HG02938 (cell line): ENCODE data around the gene GREB1L.
"Not testable (repeated sequence)": the region's sequence is repeated elsewhere in the genome, so short reads cannot be mapped to it uniquely, and the experiment has no call there.

Source experiments
- ATAC-seq: cut with Tn5 transposase; IDR thresholded peaks from one replicate; pipeline ENCODE4 v1.9.1; 2021; ENCODE audit warnings: mild to moderate bottlenecking, moderate library complexity; ENCODE audit not compliant: unreplicated experiment

Gene GREB1L

DNA sequence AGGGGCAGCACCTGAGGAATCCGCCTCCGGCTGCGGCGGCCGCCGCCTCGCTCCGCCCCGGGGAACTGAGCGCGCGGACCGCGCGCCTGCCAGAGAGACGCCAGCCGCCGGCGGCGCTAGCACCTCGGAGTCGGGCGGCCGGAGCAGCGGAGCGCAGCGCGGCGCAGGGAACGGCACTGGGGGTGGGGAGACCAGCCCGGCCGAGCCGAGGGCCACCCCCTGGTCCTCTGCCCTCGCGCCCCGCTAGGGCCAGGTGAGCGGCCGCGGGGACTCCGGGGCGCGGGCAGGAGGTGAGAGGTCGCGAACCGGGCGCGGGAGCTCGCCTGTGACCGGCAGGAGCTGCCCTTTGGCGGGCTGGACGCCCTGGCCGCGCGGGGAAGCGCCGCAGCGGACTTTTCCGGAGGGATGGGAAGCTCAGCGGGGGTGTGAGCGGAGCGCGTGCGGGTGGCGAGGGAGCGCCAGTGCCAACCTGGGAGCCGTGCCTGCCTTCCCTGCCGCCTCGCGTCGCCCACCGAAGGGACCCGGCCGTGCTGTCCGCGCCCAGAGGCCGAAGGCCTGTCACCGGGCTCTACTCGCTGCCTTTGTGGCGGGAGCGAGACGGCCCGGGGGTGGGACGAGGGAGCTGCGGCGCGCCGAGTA is at the start of gene GREB1L:
Gene GREB1L, plus strand, starts transcription at position 92 of the 639 bp plus-strand sequence. CDS start 141,287 bp downstream, outside the sequence.
- ATAC-seq: no peak

DNA sequence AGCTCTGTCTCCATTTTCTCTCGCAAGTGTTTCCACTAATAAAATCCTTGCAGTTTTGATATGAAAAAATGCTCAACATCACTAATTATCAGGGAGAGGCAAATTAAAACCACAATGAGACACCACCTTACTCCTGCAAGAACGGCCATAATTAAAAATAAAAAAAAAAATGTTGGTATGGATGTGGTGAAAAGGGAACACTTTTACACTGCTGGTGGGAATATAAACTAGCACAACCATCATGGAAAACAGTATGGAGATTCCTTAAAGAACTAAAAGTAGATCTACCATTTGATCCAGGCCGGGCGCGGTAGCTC is 49.8 kb upstream of the GREB1L start:
- ATAC-seq: no peak

DNA sequence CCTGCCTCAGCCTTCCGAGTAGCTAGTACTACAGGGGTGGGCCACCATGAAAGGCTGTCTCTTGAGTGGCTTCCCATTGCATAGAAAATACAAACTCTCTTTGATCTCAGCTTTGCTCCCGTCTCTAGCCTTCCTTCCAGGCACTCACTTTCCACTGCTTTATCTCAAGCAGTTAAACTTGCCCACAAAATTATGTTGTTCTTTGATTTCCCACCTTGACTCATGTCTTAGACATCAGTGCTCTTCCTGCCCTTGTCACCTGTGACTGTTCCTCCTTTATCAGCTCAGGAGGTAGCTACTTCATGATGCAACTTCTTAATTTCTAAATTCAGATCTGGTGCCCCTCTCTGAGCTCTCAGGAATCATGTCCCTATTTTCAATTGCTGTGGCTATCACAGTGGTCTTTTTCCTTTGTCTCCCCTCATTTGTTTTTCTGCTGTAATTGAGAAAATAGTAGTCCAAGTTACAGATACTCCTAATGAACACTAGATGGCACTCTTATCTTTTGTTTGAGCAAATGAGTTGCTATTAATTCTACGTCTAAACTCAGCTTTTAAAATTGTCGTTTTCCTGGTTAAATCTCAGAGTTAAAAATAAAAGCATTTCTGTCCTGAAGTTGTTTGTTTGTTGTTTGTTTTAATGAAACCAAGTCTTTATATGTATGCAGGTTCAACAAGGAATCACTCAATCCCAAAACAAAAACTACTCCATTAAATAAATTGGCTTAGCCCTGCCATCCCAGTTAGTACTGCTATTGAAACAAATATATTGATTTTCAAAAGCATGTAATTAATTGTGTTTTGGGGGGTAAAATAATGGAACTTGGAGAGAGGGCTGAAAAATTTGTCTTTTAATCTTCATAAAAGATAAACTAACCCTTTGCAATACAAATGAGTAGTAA is 46.9 kb upstream of the GREB1L start:
- no peak for ATAC-seq

DNA sequence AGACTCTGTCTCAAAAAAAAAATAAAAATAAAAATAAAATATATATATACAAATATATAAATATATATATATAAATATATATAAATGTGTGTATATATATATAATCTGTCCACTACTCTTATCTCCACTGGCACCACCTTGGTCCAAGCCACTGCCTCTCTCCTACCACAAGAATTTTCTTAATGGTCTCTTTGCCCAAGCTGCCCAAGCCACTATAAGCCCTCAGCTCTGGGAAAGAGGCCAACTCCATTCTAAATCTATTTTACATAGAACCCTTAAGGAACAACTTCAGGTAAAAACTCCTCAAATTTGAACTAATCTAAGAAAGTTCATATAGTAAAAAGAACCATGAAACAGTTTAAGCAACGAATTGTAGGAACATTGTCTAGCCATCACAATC is 45.6 kb upstream of the GREB1L start:
- no peak for ATAC-seq

DNA sequence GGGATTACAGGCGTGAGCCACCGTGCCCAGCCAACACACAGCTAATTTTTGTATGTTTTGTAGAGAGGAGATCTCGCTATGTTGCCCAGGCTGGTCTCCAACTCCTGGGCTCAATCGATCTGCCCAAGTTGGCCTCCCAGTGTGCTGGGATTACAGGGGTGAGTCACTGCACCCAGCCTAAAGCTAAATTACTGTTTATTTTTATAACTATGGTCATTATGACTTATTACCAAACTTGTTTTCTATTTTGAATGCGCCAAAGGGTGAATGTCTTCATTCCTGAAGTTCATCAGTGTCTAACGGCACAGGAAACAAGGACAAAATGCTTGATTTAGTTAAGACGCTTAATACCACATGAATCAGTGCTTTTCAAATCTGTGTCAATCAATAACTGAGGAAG is 38.9 kb upstream of the GREB1L start:
- ATAC-seq: no peak

DNA sequence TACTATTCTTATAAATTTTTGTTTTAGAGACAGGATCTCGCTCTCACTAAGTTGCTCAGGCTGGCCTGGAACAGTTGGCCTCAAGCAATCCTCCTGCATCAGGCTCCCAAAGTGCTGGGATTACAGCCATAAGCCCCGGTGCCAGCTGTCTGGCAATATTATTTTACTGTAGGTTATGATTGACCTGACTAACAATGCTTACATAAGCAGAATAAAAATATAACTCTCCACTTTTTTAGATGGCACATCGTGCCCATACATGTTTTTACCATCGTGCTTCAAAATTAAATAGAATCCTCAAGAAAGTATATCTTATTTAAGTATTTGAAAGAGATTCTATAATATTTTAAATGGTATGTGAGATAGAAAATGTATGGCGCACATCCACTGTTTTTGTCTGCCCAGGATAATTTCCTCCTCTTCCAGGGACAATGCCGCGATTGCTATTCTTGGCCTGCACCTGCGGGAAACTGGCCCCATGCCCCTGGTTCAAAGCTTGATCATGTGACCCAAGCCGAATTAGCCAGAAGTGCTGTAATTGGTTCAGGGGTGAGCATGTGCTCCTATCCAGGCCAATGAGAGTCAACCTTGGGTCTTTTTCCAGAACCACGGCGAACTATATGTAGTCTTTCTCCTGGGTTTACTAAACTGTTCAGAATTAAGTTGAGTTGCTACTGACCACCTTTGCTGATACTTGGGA is 38.3 kb upstream of the GREB1L start:
- ATAC-seq: no peak

DNA sequence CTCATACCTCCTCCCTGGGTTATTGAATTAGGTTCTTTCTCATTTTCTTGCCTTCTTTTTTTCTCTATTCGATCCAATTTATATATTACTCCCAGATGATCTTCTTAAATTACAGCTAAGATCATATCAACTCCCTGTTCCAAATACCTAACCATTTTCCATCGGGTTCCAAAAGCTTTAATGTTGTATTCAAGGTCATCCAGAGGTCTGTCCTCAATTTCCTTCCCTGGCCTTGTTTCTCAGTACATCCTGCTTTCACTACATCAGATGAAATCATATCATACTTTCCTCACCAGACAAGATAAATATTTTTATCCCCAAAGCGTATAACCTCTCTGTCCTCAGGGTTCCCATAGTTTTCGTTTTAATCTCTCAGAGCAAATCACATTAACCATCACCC is 36.3 kb upstream of the GREB1L start:
- ATAC-seq: no peak

DNA sequence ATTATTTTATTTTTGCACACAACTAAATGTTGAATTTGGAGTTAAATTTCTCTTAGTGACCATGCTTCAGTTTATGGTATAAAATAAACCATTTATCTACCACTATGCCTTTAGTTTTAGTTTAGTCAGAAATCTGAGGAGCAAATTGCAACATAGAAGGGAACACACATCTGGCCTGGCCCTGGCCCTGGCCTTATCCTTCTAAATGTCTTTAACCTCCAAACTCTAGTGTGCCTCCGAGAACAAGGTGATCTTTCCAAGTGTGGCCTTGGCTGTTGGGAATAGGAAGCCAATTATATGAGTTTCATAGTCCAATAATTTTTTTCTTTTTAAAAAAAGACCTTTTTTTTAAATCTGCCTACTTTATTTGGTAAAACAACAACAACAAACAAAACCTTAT is 31.8 kb upstream of the GREB1L start:
- no peak for ATAC-seq

DNA sequence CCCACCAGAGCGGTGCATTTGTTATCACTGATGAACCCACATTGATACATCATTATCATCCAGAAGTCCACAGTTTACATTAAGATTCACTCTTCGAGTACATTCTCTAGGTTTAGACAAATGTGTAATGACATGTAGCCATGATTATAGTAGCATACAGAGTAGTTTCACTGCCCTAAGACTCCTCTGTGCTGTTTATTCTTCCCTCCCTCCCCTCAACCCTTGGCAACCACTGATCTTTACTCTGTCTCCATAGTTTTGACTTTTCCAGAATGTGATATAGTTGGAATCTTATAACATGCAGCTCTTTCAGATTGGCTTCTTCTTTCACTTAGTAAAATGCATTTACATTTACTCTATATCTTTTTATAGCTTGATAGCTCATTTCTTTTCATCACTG is 31.2 kb upstream of the GREB1L start:
- no peak for ATAC-seq

DNA sequence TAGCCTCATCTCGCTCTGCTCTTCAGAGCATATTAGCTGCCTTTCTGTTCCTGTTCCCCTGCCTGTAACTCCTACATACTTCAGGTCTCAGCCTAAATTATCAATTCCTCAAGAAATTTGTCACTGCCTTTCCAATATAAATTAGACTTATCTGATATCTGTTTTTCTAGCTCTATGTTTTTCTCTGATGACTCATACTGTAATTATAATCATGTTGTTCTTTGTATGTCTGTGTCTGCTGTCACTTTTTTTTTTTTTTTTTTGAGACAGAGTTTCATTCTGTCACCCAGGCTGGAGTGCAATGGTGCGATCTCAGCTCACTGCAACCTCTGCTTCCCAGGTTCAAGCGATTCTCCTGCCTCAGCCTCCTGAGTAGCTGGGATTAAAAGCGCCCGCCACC is 27.6 kb upstream of the GREB1L start:
- ATAC-seq: not testable (repeated sequence)

DNA sequence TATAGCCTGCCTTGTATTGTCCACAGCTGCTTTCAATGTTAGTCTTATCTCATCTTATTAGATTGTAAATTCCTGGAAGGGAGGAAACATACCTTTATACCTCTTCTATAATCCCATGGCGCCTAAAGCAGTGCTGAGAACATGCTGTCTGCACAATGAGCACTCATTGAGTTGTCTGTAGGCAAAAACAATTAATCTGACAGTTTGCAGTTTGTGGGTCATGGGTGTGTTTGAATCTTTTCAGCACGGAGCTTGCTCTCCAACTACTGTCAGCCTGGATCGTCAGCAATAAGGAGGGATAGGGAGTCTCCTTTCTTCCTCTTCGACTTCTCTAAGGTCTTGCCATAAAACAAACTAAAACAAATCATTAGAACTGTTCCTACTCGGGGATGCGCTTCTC is 26.5 kb upstream of the GREB1L start:
- ATAC-seq: no peak

DNA sequence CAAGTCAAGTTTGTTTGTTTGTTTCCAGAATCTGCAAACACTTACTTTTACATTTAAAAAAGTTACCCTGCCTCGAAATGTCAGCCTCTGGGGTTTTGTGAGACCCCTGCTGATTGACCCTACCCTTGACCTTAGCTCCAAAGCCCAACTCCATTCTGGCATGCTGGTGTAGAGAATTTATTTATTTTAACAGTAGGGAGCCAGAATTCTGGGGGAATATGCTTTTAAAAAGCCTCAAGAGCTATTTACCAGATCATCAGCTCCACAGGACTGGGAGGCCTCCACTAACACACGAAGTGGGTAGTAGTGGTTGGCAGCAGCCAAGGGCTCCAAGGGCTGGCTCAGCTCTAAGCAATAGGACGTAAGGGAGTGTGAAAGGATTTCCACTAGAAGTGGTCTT is 23.2 kb upstream of the GREB1L start:
- no peak for ATAC-seq

DNA sequence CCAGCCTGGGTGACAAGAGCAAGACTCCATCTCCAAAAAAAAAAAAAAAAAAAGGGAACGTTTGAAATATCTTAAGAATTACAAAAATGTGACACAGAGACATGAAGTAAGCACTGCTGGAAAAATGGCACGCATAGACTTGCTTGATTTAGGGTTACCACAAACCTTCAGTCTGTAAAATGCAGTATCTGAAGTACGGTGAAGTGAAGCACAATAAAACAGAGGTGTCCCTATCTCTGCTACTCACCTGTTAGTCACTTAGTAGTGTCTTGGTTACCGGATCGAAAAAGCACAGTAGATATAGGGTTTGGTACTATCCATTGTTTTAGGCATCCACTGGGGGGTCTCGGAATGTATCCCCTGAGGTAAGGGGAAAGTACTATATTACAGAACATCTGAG is 11.6 kb upstream of the GREB1L start:
- ATAC-seq: no peak

DNA sequence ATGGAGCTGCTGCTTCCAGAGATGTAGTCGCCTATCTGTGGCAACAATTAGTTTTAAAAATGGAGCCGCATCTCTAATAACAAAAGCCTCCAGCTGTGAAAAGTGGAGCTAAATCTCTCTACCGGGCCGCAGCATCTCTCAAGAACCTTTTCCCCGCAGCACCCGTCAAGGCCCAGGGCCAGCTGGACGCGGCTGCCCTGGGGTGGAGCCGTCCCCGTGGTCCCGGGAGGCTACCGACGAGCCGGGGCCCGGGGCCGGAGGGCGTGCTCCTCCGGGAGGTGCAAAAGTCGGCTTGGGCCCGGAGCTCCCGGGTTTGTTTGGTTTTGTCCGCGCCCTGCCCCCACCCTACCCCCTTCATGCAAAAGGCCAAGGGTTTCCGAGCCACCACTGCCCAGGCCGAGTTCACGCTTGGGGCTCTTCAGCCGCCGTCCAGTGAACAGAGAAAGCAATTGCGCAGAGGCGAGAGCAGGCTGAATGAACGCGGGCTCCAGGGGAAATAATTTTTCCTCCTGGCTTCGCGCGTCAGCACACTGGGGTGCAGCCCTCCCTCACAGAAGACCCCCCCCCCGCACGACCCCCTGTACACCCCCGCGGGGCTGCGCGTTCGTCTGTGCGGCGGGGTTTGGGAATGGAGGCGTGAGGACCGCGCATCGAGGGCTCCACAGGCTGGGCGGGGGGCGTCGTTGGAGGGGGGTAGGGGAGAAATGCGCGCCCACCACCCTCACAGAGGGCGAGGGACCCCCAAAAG is 557 bp upstream of the GREB1L start:
- no peak for ATAC-seq

DNA sequence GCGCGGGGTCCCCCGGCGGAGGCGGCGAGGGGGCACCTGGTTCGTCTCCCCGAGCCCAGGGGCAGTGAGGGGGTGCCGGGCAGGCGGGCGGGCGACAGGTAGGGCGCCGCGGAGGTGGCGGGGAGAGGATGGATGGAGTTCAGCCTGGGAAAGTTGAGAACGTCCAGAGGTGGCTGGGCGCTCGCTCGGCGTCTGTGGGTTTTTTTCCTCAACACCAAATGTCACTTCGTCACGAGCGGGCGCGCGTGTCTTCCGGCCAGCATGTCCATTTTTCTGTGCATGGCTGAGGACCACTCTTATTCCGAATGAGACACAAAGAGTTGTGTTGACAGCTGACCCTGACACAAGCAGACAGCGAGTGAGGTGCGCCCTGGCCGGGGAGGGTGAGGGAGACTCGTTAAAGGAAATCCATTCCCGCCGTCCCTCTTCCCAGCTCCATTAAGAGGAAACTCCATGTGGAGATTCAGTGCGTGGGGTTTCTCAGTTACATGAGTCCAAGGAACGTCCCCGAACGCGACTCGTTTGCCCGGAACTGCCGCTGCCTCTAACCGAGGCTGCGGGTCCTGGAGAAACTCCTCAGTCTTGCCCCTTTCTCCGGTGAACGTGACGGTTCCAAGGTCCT is 859 bp downstream of the GREB1L start:
- ATAC-seq: no peak

DNA sequence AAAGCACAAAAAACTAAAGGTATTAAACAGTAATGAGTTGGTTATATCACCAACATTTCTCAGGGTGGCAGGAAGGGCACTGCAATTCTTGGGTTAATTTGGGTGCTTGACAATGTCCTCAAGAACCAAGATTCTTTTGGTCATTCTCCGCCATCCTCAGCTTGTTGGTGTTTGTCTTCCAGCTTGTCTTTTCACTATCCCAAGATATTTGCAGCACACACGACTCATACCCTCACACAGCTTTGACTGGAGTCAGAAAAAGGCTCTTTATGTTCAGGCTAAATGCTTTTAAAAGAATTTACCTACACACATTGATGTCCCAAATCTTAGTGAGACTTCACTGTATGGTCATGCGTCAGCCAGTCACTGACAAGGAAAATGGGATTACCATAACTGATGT is 12.5 kb downstream of the GREB1L start:
- no peak for ATAC-seq

DNA sequence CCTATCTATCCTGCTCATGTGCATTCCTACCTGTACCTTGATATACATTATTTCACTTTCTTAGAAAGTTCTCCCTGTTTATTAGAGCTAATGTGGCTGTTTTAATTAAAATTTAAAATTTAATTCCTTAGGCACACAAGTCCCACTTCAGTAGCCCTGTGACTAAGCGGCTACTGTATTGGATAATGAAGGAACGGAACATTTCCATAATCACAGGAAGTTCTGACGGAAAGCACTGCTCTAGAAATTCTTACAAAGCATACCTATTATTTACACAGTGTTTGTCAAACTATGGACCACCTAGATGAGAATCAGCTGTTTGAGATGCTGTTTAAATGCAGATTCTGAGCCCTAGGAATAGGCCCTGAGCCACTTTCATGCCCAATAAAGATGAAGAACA is 13.2 kb downstream of the GREB1L start:
- ATAC-seq: no peak

DNA sequence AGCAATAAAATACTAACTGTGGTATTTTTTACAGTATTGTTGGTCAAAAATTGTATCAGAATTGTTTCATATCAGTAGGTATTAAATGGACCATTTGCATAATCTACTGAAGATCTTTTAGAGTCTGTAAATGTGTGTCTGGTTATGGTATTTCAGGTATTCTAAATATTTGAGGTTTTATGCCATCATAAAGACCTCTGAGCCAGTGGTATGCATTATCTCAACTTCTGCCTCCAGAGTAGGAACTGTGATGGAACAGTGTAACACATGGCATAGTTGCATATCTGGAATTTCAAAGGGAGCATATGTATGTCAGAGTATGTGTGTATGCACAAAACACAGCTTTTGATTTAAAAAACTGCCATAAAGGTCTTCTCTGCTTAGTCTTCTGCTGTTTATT is 15.4 kb downstream of the GREB1L start:
- ATAC-seq: no peak

DNA sequence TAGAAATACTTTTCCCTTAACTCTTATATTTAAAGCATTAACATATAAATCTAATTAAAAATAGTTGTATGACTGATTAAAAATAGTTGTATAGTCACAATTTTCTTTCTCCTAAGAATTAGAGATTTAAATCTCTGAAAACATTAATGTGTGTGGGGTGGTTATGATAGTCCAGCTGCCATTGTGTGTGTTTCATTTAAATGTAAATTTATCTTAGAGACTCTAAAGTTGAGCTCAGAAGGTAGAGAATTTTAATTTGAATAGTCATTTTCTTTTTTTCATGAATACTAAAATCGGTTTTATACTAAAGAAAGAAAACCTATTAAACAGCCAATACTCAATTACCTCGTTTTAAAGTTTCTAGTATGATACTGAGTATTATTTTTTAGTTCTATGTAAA is 18.6 kb downstream of the GREB1L start:
- ATAC-seq: no peak

DNA sequence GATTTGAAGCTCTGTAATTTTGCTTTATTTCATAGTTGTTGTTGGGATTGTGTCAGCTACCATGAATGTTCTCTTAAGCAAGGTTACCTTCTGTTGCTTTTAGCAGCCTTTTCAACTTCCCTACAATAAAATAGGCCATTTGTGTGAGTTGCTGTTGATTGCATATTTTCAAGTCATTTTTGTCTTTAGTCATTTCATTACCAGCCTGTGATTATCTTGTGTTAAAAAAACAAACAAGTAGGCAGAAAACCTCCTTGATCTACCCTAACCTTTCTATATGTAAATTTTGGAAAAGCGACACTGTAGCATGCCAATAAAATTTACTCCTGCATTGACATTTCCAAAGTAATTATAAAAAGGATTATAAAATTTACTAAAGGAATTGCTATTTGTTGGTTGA is 19.3 kb downstream of the GREB1L start:
- ATAC-seq: no peak

DNA sequence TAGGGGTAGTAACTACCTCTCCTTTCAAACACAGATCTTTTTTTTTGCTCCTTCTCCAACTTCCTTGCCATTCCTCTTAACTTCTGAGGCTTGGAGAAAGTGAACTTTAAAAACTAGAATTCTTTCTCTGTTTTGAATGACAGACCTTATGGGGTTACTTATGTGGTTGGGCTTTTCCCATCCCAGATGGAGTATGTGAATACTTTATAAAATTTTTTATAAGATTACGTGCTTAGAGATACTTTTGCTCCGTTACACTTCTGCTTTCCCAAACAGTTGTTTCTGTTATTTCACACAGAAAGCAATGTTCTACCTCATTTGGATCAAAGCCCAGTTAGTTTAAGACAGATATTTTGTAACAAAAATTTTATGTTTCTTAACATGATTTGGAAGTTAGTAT is 20.2 kb downstream of the GREB1L start:
- ATAC-seq: no peak
